GM12878 (cell line): ENCODE data around the gene CPEB3. TPM values are rescaled to one million over a fixed set of nuclear protein-coding genes. Genes with fewer than 3 reads are reported as not detected.

ENCODE experiments used
- CHD1 ChIP-seq: IDR thresholded peaks from 2 replicates; pipeline ENCODE4 v1.6.1; 2012; ENCODE audit warnings: low read depth, low read length, improper control_type of control experiment
- CHD2 ChIP-seq: IDR thresholded peaks from 2 replicates; pipeline ENCODE4 v1.6.1; 2011; ENCODE audit warnings: low read depth, low read length, improper control_type of control experiment, borderline replicate concordance
- EED ChIP-seq: sonication (generic); IDR thresholded peaks from 2 replicates; pipeline ENCODE4 v1.6.1; 2016; ENCODE audit warnings: antibody characterized with exemption, low read depth
- EP300 ChIP-seq, 2 experiments: fragments of 150-350 bp in 1 of 2; IDR thresholded peaks; 2 replicates each; pipeline ENCODE4 v1.6.1; 2011 to 2012; ENCODE audit warnings: low read depth in 2 of 2, low read length in 2 of 2, borderline replicate concordance in 1 of 2, improper control_type of control experiment in 1 of 2, inconsistent platforms in 1 of 2; ENCODE audit not compliant: control insufficient read depth in 1 of 2
- ESRRA ChIP-seq: IDR thresholded peaks from 2 replicates; pipeline ENCODE4 v1.6.1; 2012; ENCODE audit warnings: mild to moderate bottlenecking, low read length, improper control_type of control experiment
- EZH2 ChIP-seq: IDR thresholded peaks from 2 replicates; pipeline ENCODE4 v1.6.1; 2012; ENCODE audit warnings: low read depth, mild to moderate bottlenecking, control low read depth, inconsistent platforms, low read length, borderline replicate concordance; ENCODE audit not compliant: control insufficient read depth
- FOXK2 ChIP-seq: fragments of 450-650 bp; IDR thresholded peaks from 2 replicates; pipeline ENCODE4 v1.6.1; 2017; ENCODE audit warnings: mild to moderate bottlenecking, moderate library complexity
- HCFC1 ChIP-seq: fragments of 150-350 bp; IDR thresholded peaks from 2 replicates; pipeline ENCODE4 v1.6.1; 2014; ENCODE audit warnings: low read length
- JUND ChIP-seq: IDR thresholded peaks from 2 replicates; pipeline ENCODE4 v1.6.1; 2012; ENCODE audit warnings: low read depth, mild to moderate bottlenecking, low read length, improper control_type of control experiment, moderate library complexity
- NFYB ChIP-seq: IDR thresholded peaks from 2 replicates; pipeline ENCODE4 v1.6.1; 2011; ENCODE audit warnings: low read depth, mild to moderate bottlenecking, low read length, improper control_type of control experiment, moderate library complexity; ENCODE audit not compliant: insufficient read depth
- NR2C1 ChIP-seq: fragments of 450-650 bp; IDR thresholded peaks from 2 replicates; pipeline ENCODE4 v1.6.1; 2017; ENCODE audit warnings: antibody characterized with exemption, mild to moderate bottlenecking, moderate library complexity
- NRF1 ChIP-seq: conservative IDR thresholded peaks from 2 replicates; pipeline ENCODE4 v1.6.1; 2011; ENCODE audit warnings: mild to moderate bottlenecking, low read depth, low read length, improper control_type of control experiment
- SIX5 ChIP-seq: IDR thresholded peaks from 2 replicates; pipeline ENCODE4 v1.6.1; 2011; ENCODE audit warnings: mild to moderate bottlenecking, low read depth, low read length, moderate library complexity; ENCODE audit not compliant: severe bottlenecking
- SKIL ChIP-seq: fragments of 450-650 bp; IDR thresholded peaks from 2 replicates; pipeline ENCODE4 v1.6.1; 2017; ENCODE audit warnings: mild to moderate bottlenecking, low read depth, inconsistent platforms; ENCODE audit not compliant: poor library complexity, severe bottlenecking
- STAT3 ChIP-seq: IDR thresholded peaks from 2 replicates; pipeline ENCODE4 v1.6.1; 2011; ENCODE audit warnings: low read depth, low read length, improper control_type of control experiment
- TCF12 ChIP-seq: IDR thresholded peaks from 2 replicates; pipeline ENCODE4 v1.6.1; 2011; ENCODE audit warnings: low read depth, mild to moderate bottlenecking, low read length
- ZBTB11 ChIP-seq: fragments of 450-650 bp; formaldehyde crosslinking; IDR thresholded peaks from 2 replicates; pipeline ENCODE4 v1.5.0; 2022; ENCODE audit warnings: mild to moderate bottlenecking, missing genetic modification characterization
- ZNF592 ChIP-seq: fragments of 450-650 bp; IDR thresholded peaks from 2 replicates; pipeline ENCODE4 v1.6.1; 2017; ENCODE audit warnings: mild to moderate bottlenecking, moderate library complexity
- ZSCAN29 ChIP-seq: fragments of 450-650 bp; IDR thresholded peaks from 2 replicates; pipeline ENCODE4 v1.6.1; 2017; ENCODE audit warnings: mild to moderate bottlenecking, moderate library complexity
- polyA plus RNA-seq, 11 experiments: library from polyadenylated mRNA; depleted of rRNA in 4 of 11; unstranded in 6 of 11; stranded (reverse) in 5 of 11; fragments of >200 nt; fragmentation: Nextera tagmentation in 4 of 11; fragmentation: Illumina TruSeq in 1 of 11; extraction: Ambion mirVana in 4 of 11; extraction: Trizol in 1 of 11; gene quantifications; 1 replicate in 1 of 11; 2 replicates in 10 of 11; pipeline versions ENCODE4 v1.2.1 to v1.2.3, GENCODE V29; 2011 to 2016; ENCODE audit warnings: inconsistent platforms in 2 of 11, missing spikeins in 2 of 11, low read depth in 1 of 11
- total RNA-seq, 4 experiments: library from RNA; depleted of rRNA in 3 of 4; stranded (reverse); fragments of >200 nt in 3 of 4; fragmentation: Illumina TruSeq in 1 of 4; extraction: Trizol in 1 of 4; gene quantifications; 2 replicates each; pipeline versions ENCODE4 v1.2.1 to v1.2.3, GENCODE V29; 2013 to 2021

CPEB3 gene
- total and polyA plus RNA-seq, 10 of the 15 experiments (the other 5 are each of a cell fraction or from before 2014, with no cell fraction given): 0.50 to 2.3 (median 1.2) TPM

- TF ChIP-seq ZNF592 (no peak), ZSCAN29 (no peak), NR2C1 (no peak), TCF12 (0 out of 2 replicates have a peak, but pooled peaks have one; percentile 20), ZBTB11 (CRISPR knock-in tag) (no peak), NFYB (0 out of 2 replicates have a peak, but pooled peaks have one; percentile 37), SKIL (peak; percentile 71), EP300 (IDR thresholded peaks at IDR 0.05; ENCODE audit: borderline replicate concordance in 1 of 2, control insufficient read depth in 1 of 2, low read depth in 2 of 2, low read length in 2 of 2) (peak in 1 of 2 experiments; percentile 58; a peak in 1 of 4 replicates), HCFC1 (no peak), FOXK2 (no peak), EED (peak; percentile 53; the same call in 1 of the 2 replicates), NRF1 (no peak), SIX5 (no peak), ESRRA (peak; percentile 62; the same call in 1 of the 2 replicates), JUND (no peak), CHD2 (peak; percentile 62; the same call in 1 of the 2 replicates), CHD1 (no peak), EZH2 (no peak), STAT3 (no peak)
Measured at GRCh38 chr10:92240289-92241157, 50.4 kb downstream of the CPEB3 start (continued).
